Inferior parietal cortex (tissue), 1 donor: ENCODE measurements around the gene APOE.
"Not testable (repeated sequence)": the region's sequence is repeated elsewhere in the genome, so short reads cannot be mapped to it uniquely, and the experiment has no call there.

Experiments used
- DNase-seq: peaks from one replicate; pipeline ENCODE4 v3.0.0-alpha.2; 2016; ENCODE audit errors: extremely low spot score

The APOE gene

GRCh38 chr19:44909775-44910174 is 4.2 kb downstream of the APOE start:
- no peak for DNase-seq

- not testable (repeated sequence) for DNase-seq
These were observed 6.3 kb downstream of the APOE start for GRCh38 chr19:44911896-44912295.

- DNase-seq, result peak; percentile 61
These were observed 7.3 kb downstream of the APOE start for GRCh38 chr19:44912854-44913253.

GRCh38 chr19:44913512-44914432 is 8.2 kb downstream of the APOE start:
- DNase-seq, result not testable (repeated sequence)

- DNase-seq, result peak; percentile 88
These were observed 9.0 kb downstream of the APOE start, which contains the start of gene APOC1 for GRCh38 chr19:44914433-44915206. Gene APOC1 (plus strand): TSS chr19:44914608. CDS start chr19:44914892, 284 bp downstream.

GRCh38 chr19:44924243-44924725 is 18.7 kb downstream of the APOE start:
- no peak for DNase-seq

- DNase-seq, result peak; percentile 60
These were observed 19.7 kb downstream of the APOE start for GRCh38 chr19:44925114-44925891.

GRCh38 chr19:44926245-44927077 is 20.9 kb downstream of the APOE start:
- DNase-seq, result not testable (repeated sequence)

GRCh38 chr19:44927746-44928145 is 22.1 kb downstream of the APOE start:
- DNase-seq, result no peak

- DNase-seq, result no peak
These were observed 24.5 kb downstream of the APOE start for GRCh38 chr19:44930088-44930487.

GRCh38 chr19:44931541-44931940 is 25.9 kb downstream of the APOE start:
- no peak for DNase-seq

GRCh38 chr19:44939668-44940067 is 34.1 kb downstream of the APOE start:
- DNase-seq, result no peak

GRCh38 chr19:44942067-44942571 is 36.5 kb downstream of the APOE start, which contains the start of gene APOC4:
Gene APOC4 (plus strand): TSS chr19:44942237. CDS start chr19:44942278, 41 bp downstream.
- no peak for DNase-seq

GRCh38 chr19:44943801-44944249 is 38.2 kb downstream of the APOE start:
- peak; percentile 17 for DNase-seq

GRCh38 chr19:44947041-44947581 is 41.5 kb downstream of the APOE start:
- no peak for DNase-seq

GRCh38 chr19:44948237-44948636 is 42.6 kb downstream of the APOE start:
- DNase-seq, result no peak

- DNase-seq, result no peak
These were observed 43.3 kb downstream of the APOE start for GRCh38 chr19:44948763-44949374.

- no peak for DNase-seq
These were observed 44.0 kb downstream of the APOE start for GRCh38 chr19:44949550-44949949.
